GOT3 (cell line): ENCODE data around the gene CRNN.

Source experiments
- DNase-seq: peaks from one replicate; lab custom pipeline; 2025; ENCODE audit warnings: mixed read lengths; lab: John Stamatoyannopoulos, UW

Gene CRNN

GRCh38 chr1:152419917-152420316 is 5.9 kb upstream of the CRNN start:
- DNase-seq: no peak

- no peak for DNase-seq
Observed at GRCh38 chr1:152415454-152416227, 1.6 kb upstream of the CRNN start.

- DNase-seq: no peak
Observed at GRCh38 chr1:152412756-152413155, 1.3 kb downstream of the CRNN start.

GRCh38 chr1:152411134-152411533 is 2.9 kb downstream of the CRNN start:
- no peak for DNase-seq

- no peak for DNase-seq
Observed at GRCh38 chr1:152410599-152410998, 3.5 kb downstream of the CRNN start.

- DNase-seq: no peak
Observed at GRCh38 chr1:152410028-152410427, 4.0 kb downstream of the CRNN start.

- DNase-seq: no peak
Observed at GRCh38 chr1:152408664-152409063, 5.4 kb downstream of the CRNN start.

GRCh38 chr1:152398812-152399698 is 15.0 kb downstream of the CRNN start:
- no peak for DNase-seq

GRCh38 chr1:152397474-152397873 is 16.6 kb downstream of the CRNN start:
- no peak for DNase-seq

- DNase-seq: no peak
Observed at GRCh38 chr1:152394151-152394550, 19.9 kb downstream of the CRNN start.

- no peak for DNase-seq
Observed at GRCh38 chr1:152392909-152393308, 21.2 kb downstream of the CRNN start.

- no peak for DNase-seq
Observed at GRCh38 chr1:152388889-152389288, 25.2 kb downstream of the CRNN start.

GRCh38 chr1:152386940-152387339 is 27.1 kb downstream of the CRNN start:
- no peak for DNase-seq

GRCh38 chr1:152380932-152381331 is 33.1 kb downstream of the CRNN start:
- DNase-seq: no peak

- no peak for DNase-seq
Observed at GRCh38 chr1:152374451-152374850, 39.6 kb downstream of the CRNN start.

GRCh38 chr1:152372672-152373071 is 41.4 kb downstream of the CRNN start:
- no peak for DNase-seq

- DNase-seq: no peak
Observed at GRCh38 chr1:152367436-152367835, 46.6 kb downstream of the CRNN start.

- DNase-seq: no peak
Observed at GRCh38 chr1:152359906-152360305, 54.2 kb downstream of the CRNN start, which contains the start of gene FLG2. TSS of gene FLG2 (minus strand) at chr1:152360006. CDS start at chr1:152358884, 1,122 bp downstream.
